ENCODE measurements around the gene LY6G6D.

- TF ChIP-seq CTCF (IDR thresholded peaks at IDR 0.05; ENCODE audit: low read length) (no peak), EZH2 (IDR thresholded peaks at IDR 0.05; ENCODE audit: borderline replicate concordance, low read length) (no peak)
Measured at GRCh38 chr6:31702405-31702818, 12.7 kb upstream of the LY6G6D start.

Data from OCI-LY1 (cell line).